Retinal pigment epithelial cell (primary cell): ENCODE measurements around the gene PDCD10.

Source experiments
- DNase-seq: peaks from one replicate; pipeline ENCODE4 v3.0.0-alpha.2; 2010; ENCODE audit warnings: low read depth
- H3K4me3 ChIP-seq: 2 replicates; pipeline ENCODE4 v1.5.1; 2011; ENCODE audit warnings: mild to moderate bottlenecking, low read length, control low read depth, moderate library complexity
- CTCF ChIP-seq: conservative IDR thresholded peaks from 2 replicates; pipeline ENCODE4 v1.5.1; 2011; ENCODE audit warnings: low read depth, low read length, control low read depth, inconsistent platforms

Gene PDCD10

DNA sequence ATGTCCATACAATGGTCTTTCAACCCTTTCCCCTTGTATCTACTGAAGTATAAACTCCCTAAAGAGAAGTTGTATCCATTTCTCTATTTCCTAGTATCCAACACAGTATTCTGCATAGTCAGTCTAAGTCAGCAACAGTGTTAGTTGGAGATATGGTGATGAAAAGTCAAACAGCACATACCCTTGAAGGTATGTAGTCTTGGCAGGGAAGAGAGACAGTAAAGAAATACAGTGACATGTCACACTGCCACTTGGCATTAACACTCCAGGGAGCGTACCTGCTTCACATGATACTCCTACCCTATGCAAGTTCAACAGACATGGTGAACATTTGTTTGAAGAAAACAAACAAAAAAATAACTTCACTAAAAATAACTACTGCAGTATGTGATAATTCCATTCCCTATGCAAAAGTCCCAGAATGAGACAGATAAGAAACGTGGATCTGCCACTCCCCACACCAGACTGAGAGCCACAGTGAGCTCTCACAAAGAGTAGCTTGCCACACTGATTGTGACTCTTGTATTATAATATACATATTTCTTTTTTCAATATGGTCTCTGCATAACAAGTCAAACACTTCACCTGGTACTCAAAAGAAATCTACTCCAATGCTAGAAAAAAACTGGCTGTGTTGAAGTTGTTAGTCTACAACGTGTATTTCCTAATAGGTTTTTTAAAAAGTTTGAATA, 5.9 kb downstream of the PDCD10 start:
- DNase-seq: no peak
- no peak for TF ChIP-seq CTCF
- H3K4me3 ChIP-seq: no peak overlapping the region

DNA sequence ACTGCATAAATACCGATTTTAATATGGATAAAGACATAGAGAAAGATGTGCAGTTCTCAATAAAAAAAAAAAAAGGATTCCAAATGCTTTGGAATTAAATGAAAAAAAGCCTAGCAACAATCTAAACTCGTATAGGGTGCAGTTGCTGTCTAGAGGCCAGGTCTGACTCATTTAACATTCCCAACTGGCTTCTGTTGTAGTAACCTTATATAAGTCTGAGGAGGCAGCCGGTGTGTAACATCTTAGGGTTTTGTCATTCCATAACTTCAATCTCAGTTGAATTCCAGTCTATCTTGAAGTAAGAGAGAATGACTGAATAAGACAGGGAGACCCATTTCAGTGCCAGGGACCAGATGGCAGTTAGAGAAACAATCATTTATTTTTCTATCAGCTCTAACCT, 6.5 kb downstream of the PDCD10 start:
- no peak overlapping the region for H3K4me3 ChIP-seq
- peak; percentile 35 for DNase-seq
- TF ChIP-seq CTCF: no peak

DNA sequence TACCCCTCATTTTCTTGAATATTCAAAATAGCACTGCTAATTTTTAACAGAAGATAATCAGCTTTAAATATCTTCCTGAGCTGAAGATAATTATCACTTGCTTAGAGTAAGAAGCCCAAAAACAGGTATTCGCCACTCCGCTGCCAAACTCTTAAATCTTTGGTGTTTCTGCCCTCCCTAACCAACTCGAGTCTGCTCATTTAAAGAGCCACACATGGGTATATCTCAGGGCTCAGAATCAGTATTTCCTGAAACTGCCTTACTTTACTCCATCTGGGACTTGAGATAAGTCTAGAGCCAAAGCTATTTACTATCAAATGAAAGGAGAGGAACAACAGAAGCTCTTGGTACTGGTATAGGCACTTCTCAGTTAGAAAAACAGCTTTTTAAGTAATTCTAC, 10.8 kb downstream of the PDCD10 start:
- no peak for TF ChIP-seq CTCF
- H3K4me3 ChIP-seq: no peak overlapping the region
- no peak for DNase-seq

DNA sequence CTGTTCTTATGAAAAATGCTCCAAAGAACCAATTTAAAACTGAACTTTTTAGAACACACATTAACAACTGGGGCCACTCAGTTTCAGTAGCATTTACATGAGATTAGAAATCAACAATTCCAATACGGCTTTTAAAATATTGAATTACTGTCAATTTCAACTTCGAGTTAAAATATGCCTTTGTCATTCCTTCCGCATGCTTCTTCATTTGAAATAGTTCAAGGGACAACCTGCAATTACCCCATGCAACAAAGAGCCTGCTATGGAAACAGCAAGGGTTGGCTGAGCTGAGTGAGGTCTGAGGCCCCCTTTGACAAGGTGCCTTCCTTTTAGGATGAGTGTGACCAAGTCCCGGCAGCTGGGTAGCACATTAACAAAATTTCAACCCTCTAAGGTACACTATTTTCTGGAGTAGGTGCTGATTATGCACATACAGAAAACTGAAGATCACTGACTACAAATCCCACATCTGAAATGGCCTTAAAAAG, 11.6 kb downstream of the PDCD10 start:
- TF ChIP-seq CTCF: no peak
- no peak for DNase-seq
- no peak overlapping the region for H3K4me3 ChIP-seq

DNA sequence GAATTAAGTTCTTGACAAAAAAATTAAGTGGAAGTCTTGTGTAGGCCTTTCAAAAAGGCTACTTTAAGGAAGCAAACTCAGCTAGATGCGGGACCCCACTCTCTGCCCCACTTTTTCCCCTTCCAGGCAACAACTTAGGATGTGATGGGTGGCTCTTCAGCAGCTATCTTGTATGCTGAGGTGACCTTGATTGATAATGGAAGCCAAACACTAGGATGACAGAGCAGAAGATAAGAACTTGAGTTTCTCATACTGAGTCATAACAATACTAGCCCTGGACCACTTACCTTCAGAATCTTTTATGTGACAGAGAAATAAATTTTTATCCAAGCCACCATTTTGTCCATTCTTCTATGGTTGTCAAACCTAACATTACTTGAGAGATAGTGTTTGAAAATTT, 16.1 kb downstream of the PDCD10 start:
- no peak for TF ChIP-seq CTCF
- no peak for DNase-seq

GRCh38 chr3:167716920-167717319, 17.8 kb downstream of the PDCD10 start:
- H3K4me3 ChIP-seq: no peak overlapping the region
- DNase-seq: no peak
- TF ChIP-seq CTCF: no peak

More for the DNA sequence above, 16.1 kb downstream of the PDCD10 start:
- H3K4me3 ChIP-seq: no peak overlapping the region

DNA sequence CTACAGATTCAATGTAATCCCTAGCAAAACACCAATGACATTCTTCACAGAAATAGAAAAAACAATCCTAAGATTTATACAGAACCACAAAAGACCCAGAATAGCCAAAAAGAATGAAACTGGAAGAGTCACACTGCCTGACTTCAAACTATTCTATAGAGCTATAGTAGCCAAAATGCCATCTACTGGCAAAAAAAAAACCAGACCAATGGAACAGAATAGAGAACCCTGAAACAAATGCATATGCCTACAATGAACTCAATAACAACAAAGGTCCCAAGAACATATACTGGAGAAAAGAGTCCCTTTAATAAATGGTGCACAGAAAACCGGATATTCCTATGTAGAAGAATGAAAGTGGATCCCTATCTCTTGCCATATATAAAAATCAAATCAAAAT, 19.8 kb downstream of the PDCD10 start:
- no peak for DNase-seq
- H3K4me3 ChIP-seq: no peak overlapping the region
- no peak for TF ChIP-seq CTCF
